IPS-15b (cell line): ENCODE results near the gene S100A10.

Experiments used
- H3K27me3 ChIP-seq: one replicate; pipeline ENCODE4 v1.6.1; 2013; ENCODE audit warnings: low read length; ENCODE audit not compliant: control insufficient read depth, insufficient read depth
- H3K36me3 ChIP-seq: one replicate; pipeline ENCODE4 v1.6.1; 2013; ENCODE audit warnings: low read length; ENCODE audit not compliant: control insufficient read depth, insufficient read depth
- H3K4me1 ChIP-seq: one replicate; pipeline ENCODE4 v1.6.1; 2013; ENCODE audit warnings: mild to moderate bottlenecking, low read length; ENCODE audit not compliant: control insufficient read depth, insufficient read depth
- H3K4me3 ChIP-seq: one replicate; pipeline ENCODE4 v1.5.1; 2013; ENCODE audit warnings: low read depth, low read length
- H3K9ac ChIP-seq: one replicate; pipeline ENCODE4 v1.6.1; 2013; ENCODE audit warnings: low read depth, mild to moderate bottlenecking, low read length
- H3K9me3 ChIP-seq: one replicate; pipeline ENCODE4 v1.6.1; 2013; ENCODE audit warnings: mild to moderate bottlenecking, low read length; ENCODE audit not compliant: control insufficient read depth, insufficient read depth

The S100A10 gene

DNA sequence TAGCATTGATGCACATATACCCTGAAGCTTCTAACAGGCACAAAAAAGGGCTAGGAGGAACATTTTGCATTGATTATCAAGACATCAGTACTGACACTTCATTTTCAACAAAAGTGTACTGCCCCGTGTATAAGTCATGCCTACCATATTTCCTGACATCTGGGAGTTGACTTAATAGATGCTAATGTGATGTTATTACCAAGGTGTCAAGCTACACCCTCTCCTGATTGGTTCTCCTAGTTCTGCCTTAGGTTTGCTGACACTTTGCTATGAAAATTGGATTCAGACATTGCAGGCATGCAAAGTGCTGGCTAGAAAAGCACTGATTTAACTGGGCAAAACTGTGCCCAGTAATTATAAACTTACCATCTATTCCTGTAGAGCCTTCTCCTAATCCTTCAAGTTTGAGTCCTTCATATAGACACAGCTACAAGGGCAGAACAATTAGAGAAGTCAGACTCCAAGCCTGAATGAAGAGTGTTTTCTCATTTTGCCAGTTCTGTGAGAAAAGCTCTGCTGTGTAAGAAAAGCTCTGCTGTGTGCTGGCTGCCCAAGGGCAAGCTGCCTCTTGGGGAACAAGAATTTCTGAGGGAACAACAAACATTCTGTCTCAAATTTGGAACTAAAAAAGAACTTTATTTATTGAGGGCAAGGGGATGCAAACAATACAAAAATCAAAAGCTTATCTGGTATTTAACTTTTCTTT, 11.2 kb downstream of the S100A10 start:
- Histone ChIP-seq H3K36me3 (peaks cover 9% of the 10 kb centered on the region), H3K9me3 (no peaks in the 10 kb centered on the region), H3K27me3 (no peaks in the 10 kb centered on the region), H3K4me1 (peaks cover 8% of the 10 kb centered on the region), H3K9ac (no peak overlapping the region), H3K4me3 (no peak overlapping the region)

DNA sequence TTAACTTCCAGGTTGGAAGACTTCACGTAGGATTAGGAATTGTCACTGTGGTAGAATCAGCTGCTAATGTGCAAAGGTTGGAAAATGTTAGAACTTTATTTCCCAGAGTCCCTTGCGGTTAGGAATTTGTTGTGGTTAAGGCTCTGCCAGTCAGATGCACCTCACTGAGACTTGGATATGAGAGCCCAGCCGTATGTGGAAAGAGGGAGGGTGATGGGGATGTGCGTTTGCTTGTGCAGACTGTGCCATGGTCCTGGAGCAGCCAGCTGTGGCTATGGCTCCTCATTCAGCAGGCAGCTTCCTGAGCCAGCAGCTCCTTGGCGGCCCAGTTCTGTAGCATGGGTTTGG, 12.5 kb downstream of the S100A10 start:
- no peak overlapping the region for H3K9ac ChIP-seq
- H3K27me3 ChIP-seq, result no peaks in the 10 kb centered on the region
- H3K4me3 ChIP-seq, result no peak overlapping the region
- peaks cover 9% of the 10 kb centered on the region for H3K36me3 ChIP-seq
- H3K4me1 ChIP-seq, result peaks cover 4% of the 10 kb centered on the region
- H3K9me3 ChIP-seq, result no peaks in the 10 kb centered on the region

DNA sequence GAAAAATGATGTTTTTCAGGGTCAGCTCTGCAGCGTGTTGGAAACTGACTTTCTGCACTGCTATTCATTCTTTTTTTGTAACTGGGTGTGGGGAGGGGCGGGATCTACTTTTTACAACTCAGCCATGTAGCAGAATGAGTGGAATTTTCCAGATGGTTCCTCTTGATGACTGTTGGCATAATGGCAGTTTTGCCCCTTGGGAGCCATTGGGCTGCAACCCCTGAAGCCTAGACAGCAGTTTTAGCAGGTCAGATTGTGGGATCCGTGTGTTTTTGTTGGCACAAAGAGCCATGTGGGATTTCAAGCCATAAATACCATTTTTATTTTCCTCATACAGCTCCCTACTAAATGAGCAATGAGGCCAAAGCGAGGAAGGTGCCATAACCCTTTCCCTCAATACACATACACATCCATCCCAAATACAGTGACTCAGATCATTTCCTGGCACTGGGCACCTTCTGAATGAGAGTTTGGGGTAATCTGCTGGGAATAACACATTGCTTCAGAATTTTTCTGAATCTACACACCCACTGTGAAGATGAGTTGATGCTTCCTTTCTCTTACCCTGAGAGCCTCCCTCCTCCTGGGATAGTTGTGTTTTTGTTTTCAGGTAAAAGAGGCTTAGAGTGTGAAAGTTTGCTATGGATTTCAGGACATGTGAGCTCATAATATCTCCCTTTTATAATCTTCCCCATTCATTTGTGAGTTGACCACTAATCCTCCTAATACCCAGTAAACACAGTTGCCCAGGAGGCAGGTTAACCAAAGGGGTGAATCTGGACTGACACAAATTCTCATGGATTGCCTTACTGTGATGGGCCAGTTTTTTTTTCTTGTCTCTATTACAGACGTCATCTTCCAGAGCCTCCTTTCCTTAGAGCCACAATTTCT, 13.1 kb downstream of the S100A10 start:
- Histone ChIP-seq H3K9ac (no peak overlapping the region), H3K9me3 (no peaks in the 10 kb centered on the region), H3K4me1 (peaks cover 4% of the 10 kb centered on the region), H3K36me3 (peaks cover 9% of the 10 kb centered on the region), H3K4me3 (no peak overlapping the region), H3K27me3 (no peaks in the 10 kb centered on the region)

DNA sequence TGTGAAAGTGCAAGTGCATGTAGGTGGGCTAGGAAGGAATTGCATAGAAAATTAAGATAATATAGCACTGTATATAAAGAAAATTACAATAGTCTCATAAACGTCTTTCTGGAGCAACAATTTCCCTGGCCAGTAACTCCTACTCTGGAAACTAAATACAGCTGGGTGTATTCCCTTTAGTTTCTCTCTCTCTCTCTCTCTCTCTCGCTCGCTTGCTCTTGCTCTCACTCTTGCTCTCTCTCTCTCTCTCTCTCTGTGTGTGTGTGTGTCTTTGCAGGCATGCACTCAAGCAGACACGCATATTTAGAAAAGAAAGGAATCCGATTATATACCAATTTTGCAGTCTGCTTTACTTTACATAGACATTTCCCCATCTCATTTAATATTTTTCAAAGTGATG, 14.7 kb downstream of the S100A10 start:
- no peaks in the 10 kb centered on the region for H3K27me3 ChIP-seq

DNA sequence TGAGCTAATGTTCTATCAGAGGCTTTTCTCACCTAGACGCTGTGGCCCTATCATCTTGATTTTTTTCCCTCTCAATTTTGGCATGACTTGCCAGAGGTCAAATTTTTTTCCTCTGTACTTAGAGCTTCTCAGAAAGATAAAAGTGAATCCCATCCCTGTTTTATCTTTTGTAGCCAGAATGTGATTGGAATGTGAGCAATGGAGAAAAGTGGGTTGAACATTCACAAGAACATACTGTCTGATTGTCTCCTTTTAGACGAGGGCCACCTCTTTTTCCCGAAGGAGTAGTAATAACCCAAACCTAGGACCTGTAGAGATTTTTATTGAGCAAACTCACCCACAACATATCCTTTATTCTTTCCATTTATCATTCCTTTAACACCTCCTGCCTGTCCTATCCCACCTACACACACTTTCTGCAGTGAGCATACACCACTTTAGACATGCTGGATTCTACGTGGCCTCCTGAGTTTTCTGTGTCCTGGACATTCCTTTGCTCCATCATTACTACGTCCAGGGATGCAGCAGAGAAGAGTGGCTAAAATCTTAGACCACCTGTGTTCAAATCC, 15.9 kb downstream of the S100A10 start:
- no peaks in the 10 kb centered on the region for H3K9me3 ChIP-seq
- H3K4me1 ChIP-seq, result peaks cover 4% of the 10 kb centered on the region
- H3K4me3 ChIP-seq, result no peak overlapping the region
- H3K36me3 ChIP-seq, result no peaks in the 10 kb centered on the region
- H3K9ac ChIP-seq, result no peak overlapping the region
- H3K27me3 ChIP-seq, result no peaks in the 10 kb centered on the region

More for the DNA sequence above, 14.7 kb downstream of the S100A10 start:
- peaks cover 4% of the 10 kb centered on the region for H3K4me1 ChIP-seq
- H3K9me3 ChIP-seq, result no peaks in the 10 kb centered on the region
- peaks cover 4% of the 10 kb centered on the region for H3K36me3 ChIP-seq
- no peak overlapping the region for H3K9ac ChIP-seq
- no peak overlapping the region for H3K4me3 ChIP-seq

DNA sequence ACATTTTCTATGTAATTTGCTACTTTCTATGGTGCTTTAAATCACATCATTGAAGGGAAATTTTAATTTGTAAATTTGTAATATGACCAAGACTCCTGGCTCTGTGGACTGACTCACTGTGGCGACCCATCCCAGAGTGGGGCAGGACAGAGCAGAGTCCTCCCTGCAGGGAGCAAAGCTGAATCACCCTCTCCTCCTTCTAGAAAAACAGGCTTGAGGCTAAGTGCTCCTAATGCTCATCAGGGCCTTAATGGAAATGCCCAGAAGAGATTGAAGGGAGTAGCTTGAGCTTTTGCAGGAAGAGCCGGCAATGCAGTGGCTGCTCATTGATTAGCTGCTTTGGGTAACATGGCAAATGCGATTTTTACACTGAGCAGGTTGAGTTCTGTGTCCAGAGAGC, 16.8 kb downstream of the S100A10 start:
- Histone ChIP-seq H3K4me1 (peaks cover 4% of the 10 kb centered on the region), H3K36me3 (no peaks in the 10 kb centered on the region), H3K9me3 (no peaks in the 10 kb centered on the region), H3K27me3 (no peaks in the 10 kb centered on the region), H3K4me3 (no peak overlapping the region), H3K9ac (no peak overlapping the region)

DNA sequence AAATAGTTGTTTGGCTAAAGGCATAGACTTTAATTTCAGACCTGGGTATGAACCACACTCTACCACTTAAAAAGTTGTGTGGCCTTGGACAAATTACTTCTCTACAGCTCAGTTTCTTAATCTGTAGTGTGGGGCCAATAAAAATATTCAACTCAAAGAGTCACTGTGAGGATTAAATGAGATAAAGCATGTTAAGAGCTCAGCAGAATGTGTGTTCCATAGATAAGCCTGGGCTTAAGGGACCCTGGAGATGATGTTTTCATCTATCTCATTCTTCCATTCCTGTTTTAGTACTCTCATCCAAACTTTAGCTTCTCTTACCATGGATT, 17.7 kb downstream of the S100A10 start:
- H3K4me1 ChIP-seq, result peaks cover 4% of the 10 kb centered on the region
- no peaks in the 10 kb centered on the region for H3K9me3 ChIP-seq
- H3K36me3 ChIP-seq, result no peaks in the 10 kb centered on the region
- no peak overlapping the region for H3K9ac ChIP-seq
- no peaks in the 10 kb centered on the region for H3K27me3 ChIP-seq
- H3K4me3 ChIP-seq, result no peak overlapping the region

DNA sequence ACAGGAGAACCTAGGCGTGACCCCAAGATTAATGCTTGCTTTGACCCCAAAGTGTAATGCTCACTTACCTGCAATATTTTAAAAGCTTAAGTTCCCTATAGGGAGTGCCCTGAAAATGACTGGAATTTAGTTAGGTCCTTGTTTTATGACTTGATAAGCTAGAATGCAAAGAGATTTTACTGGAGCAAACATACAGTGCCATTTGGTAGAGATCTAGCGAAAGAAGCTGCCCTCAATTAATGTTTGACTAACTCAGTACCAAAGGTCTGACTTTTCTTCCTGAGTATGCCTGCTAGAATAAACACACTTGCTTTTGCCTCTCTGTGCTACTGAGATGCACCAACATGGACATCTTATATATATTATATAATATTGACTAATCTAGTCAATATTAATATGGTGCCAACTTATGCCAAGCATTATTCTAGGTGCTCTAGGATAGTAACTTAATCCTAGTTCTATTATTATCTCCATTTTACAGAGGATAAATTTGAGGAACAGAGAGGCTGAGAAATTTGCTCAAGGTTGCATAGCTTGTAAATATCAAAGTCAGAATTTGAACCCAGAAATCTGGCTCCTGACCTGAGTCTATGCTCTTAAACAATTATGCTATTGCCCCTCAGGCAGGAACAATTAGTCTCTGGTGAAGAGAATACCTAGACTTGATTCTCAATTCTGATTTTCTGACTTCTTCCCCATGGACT, 18.2 kb downstream of the S100A10 start:
- H3K36me3 ChIP-seq, result no peaks in the 10 kb centered on the region
- no peak overlapping the region for H3K9ac ChIP-seq
- H3K4me3 ChIP-seq, result no peak overlapping the region
- H3K27me3 ChIP-seq, result no peaks in the 10 kb centered on the region
- no peaks in the 10 kb centered on the region for H3K9me3 ChIP-seq
- H3K4me1 ChIP-seq, result peaks cover 1% of the 10 kb centered on the region

DNA sequence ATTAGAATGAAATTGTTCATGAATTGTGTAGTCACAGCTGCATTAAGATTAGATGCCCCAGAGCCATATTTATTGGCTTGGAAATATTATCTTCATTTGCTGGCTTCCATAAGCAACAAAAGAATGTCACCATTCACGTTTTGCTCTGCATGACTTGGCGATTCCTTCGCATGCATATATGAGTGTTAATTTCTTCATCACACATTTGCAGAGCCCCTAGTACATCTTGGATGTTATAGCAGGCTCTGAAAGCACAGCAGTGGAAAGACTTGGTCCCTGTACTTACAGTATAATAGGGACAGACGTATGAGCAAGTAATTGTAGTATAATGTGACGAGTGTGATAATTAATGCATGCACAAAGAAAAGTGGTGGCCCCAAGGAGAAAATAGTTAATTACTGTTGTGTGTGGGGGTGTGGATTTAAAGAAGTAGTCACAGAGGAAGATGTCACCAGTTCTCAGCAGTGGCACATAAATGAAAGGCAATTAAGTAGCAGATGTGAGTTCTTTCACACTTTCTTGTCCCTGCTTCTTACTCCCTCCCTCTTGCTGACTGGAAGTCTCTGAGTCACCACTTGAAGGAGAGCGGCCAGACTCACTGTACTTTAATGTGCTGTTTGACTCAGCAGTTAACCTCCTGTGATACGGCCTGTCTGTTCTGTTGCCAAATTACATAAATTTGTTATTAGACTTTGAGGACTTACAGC, 21.0 kb downstream of the S100A10 start:
- H3K9me3 ChIP-seq, result no peaks in the 10 kb centered on the region
- no peaks in the 10 kb centered on the region for H3K27me3 ChIP-seq
- peaks cover 5% of the 10 kb centered on the region for H3K4me1 ChIP-seq
- H3K36me3 ChIP-seq, result no peaks in the 10 kb centered on the region
- no peak overlapping the region for H3K4me3 ChIP-seq
- H3K9ac ChIP-seq, result no peak overlapping the region

DNA sequence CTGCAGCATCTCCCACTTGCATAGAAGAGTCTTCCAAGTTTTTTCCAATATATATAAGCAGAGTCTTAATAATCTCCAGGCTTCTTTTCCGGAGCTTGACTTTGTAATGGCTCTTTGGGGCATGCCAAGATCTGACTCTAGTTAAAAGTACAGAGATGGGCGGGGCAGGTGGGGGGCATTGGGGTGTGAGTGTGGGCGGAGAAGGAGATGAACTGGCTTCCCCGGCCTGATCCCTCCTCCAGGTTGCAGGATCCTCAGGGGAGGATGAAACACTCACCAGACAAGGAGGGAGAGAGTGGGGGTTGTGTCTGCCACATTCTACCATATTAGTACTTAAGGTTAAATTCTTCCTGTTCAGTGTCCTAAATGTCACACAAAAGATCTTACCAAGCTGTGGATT, 23.0 kb downstream of the S100A10 start:
- Histone ChIP-seq H3K9me3 (no peaks in the 10 kb centered on the region), H3K4me3 (no peak overlapping the region), H3K27me3 (no peaks in the 10 kb centered on the region), H3K4me1 (peaks cover 5% of the 10 kb centered on the region), H3K9ac (no peak overlapping the region), H3K36me3 (no peaks in the 10 kb centered on the region)

DNA sequence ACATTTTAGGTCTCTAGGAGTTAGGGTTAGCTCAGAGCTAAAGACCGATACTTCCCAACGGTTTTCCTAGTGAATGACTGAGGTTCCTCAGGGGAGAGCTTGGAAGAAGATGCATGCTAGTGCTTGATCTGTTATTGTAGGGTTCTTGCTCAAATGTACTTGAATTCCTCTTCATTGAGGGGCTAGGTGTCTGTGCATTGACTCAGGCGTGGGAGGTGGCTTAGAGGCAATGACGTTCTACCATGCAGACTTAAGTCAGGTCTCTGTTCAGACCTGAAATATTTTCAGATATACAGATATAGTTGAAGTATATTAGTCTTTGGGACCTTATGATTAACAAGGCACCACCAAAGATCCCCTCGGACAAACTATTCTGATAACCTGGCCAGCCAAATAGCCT, 23.5 kb downstream of the S100A10 start:
- H3K4me1 ChIP-seq, result peaks cover 5% of the 10 kb centered on the region
- H3K36me3 ChIP-seq, result no peaks in the 10 kb centered on the region

More for the DNA sequence above, 23.5 kb downstream of the S100A10 start:
- no peaks in the 10 kb centered on the region for H3K27me3 ChIP-seq
- H3K9me3 ChIP-seq, result no peaks in the 10 kb centered on the region
- H3K4me3 ChIP-seq, result no peak overlapping the region
- H3K9ac ChIP-seq, result no peak overlapping the region
